H9 (cell line): ENCODE data around the gene VAV2. TPM values are rescaled to one million over a fixed set of nuclear protein-coding genes. Genes with fewer than 3 reads are reported as not detected.

Experiments
- DNase-seq: peaks from one replicate; pipeline ENCODE4 v3.0.0-alpha.2; 2017
- H2AFZ ChIP-seq: one replicate; pipeline ENCODE4 v1.6.1; 2013; ENCODE audit warnings: mild to moderate bottlenecking, low read length, control low read depth, moderate library complexity
- H2AK5ac ChIP-seq: 2 replicates; pipeline ENCODE4 v1.6.1; 2013; ENCODE audit warnings: low read length, control low read depth, mixed read lengths; ENCODE audit not compliant: insufficient read length
- H2BK120ac ChIP-seq: one replicate; pipeline ENCODE4 v1.6.1; 2013; ENCODE audit warnings: low read depth, mild to moderate bottlenecking, low read length, control low read depth, inconsistent platforms; ENCODE audit not compliant: poor library complexity, severe bottlenecking
- H2BK12ac ChIP-seq: 2 replicates; pipeline ENCODE4 v1.6.1; 2013; ENCODE audit warnings: low read length, control low read depth, mixed read lengths, low read depth; ENCODE audit not compliant: insufficient read length
- H2BK15ac ChIP-seq: 2 replicates; pipeline ENCODE4 v1.6.1; 2013; ENCODE audit warnings: low read depth, low read length, control low read depth
- H2BK20ac ChIP-seq: one replicate; pipeline ENCODE4 v1.6.1; 2013; ENCODE audit warnings: low read depth, mild to moderate bottlenecking, low read length, control low read depth, inconsistent platforms; ENCODE audit not compliant: poor library complexity, severe bottlenecking
- H2BK5ac ChIP-seq: 2 replicates; pipeline ENCODE4 v1.6.1; 2013; ENCODE audit warnings: low read length, control low read depth, mixed read lengths; ENCODE audit not compliant: insufficient read length
- H3K14ac ChIP-seq: 2 replicates; pipeline ENCODE4 v1.6.1; 2013; ENCODE audit warnings: low read length, control low read depth; ENCODE audit not compliant: insufficient read depth
- H3K18ac ChIP-seq: 2 replicates; pipeline ENCODE4 v1.6.1; 2013; ENCODE audit warnings: low read depth, mild to moderate bottlenecking, mixed read lengths, low read length, control low read depth; ENCODE audit not compliant: insufficient read length
- H3K23ac ChIP-seq: 2 replicates; pipeline ENCODE4 v1.6.1; 2013; ENCODE audit warnings: low read length, control low read depth, mixed read lengths, low read depth; ENCODE audit not compliant: insufficient read length
- H3K23me2 ChIP-seq: 2 replicates; pipeline ENCODE4 v1.6.1; 2013; ENCODE audit warnings: low read depth, mild to moderate bottlenecking, mixed read lengths, low read length, control low read depth; ENCODE audit not compliant: insufficient read length, poor library complexity, severe bottlenecking
- H3K27ac ChIP-seq: 2 replicates; pipeline ENCODE4 v1.5.1; 2013; ENCODE audit warnings: low read length, control low read depth, mixed read lengths, low read depth; ENCODE audit not compliant: insufficient read length
- H3K27me3 ChIP-seq: 2 replicates; pipeline ENCODE4 v1.6.1; 2013; ENCODE audit warnings: low read length, control low read depth, inconsistent platforms; ENCODE audit not compliant: insufficient read depth
- H3K4ac ChIP-seq: 2 replicates; pipeline ENCODE4 v1.6.1; 2013; ENCODE audit warnings: low read depth, mild to moderate bottlenecking, control low read depth, inconsistent platforms, low read length, moderate library complexity
- H3K4me1 ChIP-seq: 2 replicates; pipeline ENCODE4 v1.6.1; 2013; ENCODE audit warnings: low read length, control low read depth, inconsistent platforms; ENCODE audit not compliant: insufficient read depth
- H3K4me2 ChIP-seq: 2 replicates; pipeline ENCODE4 v1.6.1; 2013; ENCODE audit warnings: low read length, control low read depth, mixed read lengths; ENCODE audit not compliant: insufficient read length, insufficient read depth
- H3K56ac ChIP-seq: 2 replicates; pipeline ENCODE4 v1.6.1; 2013; ENCODE audit warnings: low read depth, mild to moderate bottlenecking, mixed read lengths, low read length, control low read depth; ENCODE audit not compliant: insufficient read length
- H3K79me1 ChIP-seq: 2 replicates; pipeline ENCODE4 v1.6.1; 2013; ENCODE audit warnings: low read depth, mild to moderate bottlenecking, moderate library complexity, low read length, control low read depth, inconsistent platforms; ENCODE audit not compliant: insufficient read depth, poor library complexity, severe bottlenecking
- H3K79me2 ChIP-seq: 2 replicates; pipeline ENCODE4 v1.6.1; 2013; ENCODE audit warnings: low read length, control low read depth, inconsistent platforms; ENCODE audit not compliant: insufficient read depth
- H3K9ac ChIP-seq: 2 replicates; pipeline ENCODE4 v1.6.1; 2013; ENCODE audit warnings: low read length, control low read depth, mixed read lengths; ENCODE audit not compliant: insufficient read length; ENCODE audit errors: extremely low read depth
- H3K9me3 ChIP-seq: one replicate; pipeline ENCODE4 v1.6.1; 2013; ENCODE audit warnings: low read depth, low read length, inconsistent platforms; ENCODE audit not compliant: control insufficient read depth
- H3T11ph ChIP-seq: one replicate; pipeline ENCODE4 v1.6.1; 2013; ENCODE audit warnings: mild to moderate bottlenecking, low read length, control low read depth, inconsistent platforms
- H4K20me1 ChIP-seq: one replicate; pipeline ENCODE4 v1.6.1; 2013; ENCODE audit not compliant: control insufficient read depth, insufficient read length, insufficient read depth
- H4K5ac ChIP-seq: 2 replicates; pipeline ENCODE4 v1.6.1; 2013; ENCODE audit warnings: low read depth, mild to moderate bottlenecking, mixed read lengths, low read length, control low read depth; ENCODE audit not compliant: insufficient read length
- H4K8ac ChIP-seq: replicated peaks from 2 replicates; pipeline ENCODE4 v1.6.1; 2013; ENCODE audit warnings: low read length, control low read depth, mixed read lengths, low read depth; ENCODE audit not compliant: insufficient read length
- H4K91ac ChIP-seq: 2 replicates; pipeline ENCODE4 v1.6.1; 2013; ENCODE audit warnings: low read depth, mild to moderate bottlenecking, moderate library complexity, mixed read lengths, low read length, control low read depth; ENCODE audit not compliant: insufficient read length
- H3K27ac Mint-ChIP-seq, 3 experiments: 2 replicates in 2 of 3; 3 replicates in 1 of 3; pipeline ENCODE4 v1.8.0; 2020 to 2021; ENCODE audit warnings: mixed read lengths in 3 of 3, mild to moderate bottlenecking in 1 of 3, moderate library complexity in 1 of 3
- H3K27me3 Mint-ChIP-seq: 2 replicates; pipeline ENCODE4 v1.8.0; 2021; ENCODE audit warnings: low read depth, mild to moderate bottlenecking, moderate library complexity, mixed read lengths
- H3K36me3 Mint-ChIP-seq, 3 experiments: 2 replicates in 2 of 3; 3 replicates in 1 of 3; pipeline ENCODE4 v1.8.0; 2020 to 2021; ENCODE audit warnings: low read depth in 3 of 3, mixed read lengths in 3 of 3; ENCODE audit not compliant: insufficient read depth in 1 of 3
- H3K4me1 Mint-ChIP-seq, 2 experiments: 2 replicates each; pipeline ENCODE4 v1.8.0; 2020; ENCODE audit warnings: mixed read lengths in 2 of 2
- H3K4me3 Mint-ChIP-seq, 2 experiments: 2 replicates in 1 of 2; 3 replicates in 1 of 2; pipeline ENCODE4 v1.8.0; 2020 to 2021; ENCODE audit warnings: mild to moderate bottlenecking in 2 of 2, mixed read lengths in 2 of 2, moderate library complexity in 1 of 2
- H3K9me3 Mint-ChIP-seq, 2 experiments: 2 replicates in 1 of 2; 3 replicates in 1 of 2; pipeline ENCODE4 v1.8.0; 2020; ENCODE audit warnings: mild to moderate bottlenecking in 2 of 2, mixed read lengths in 2 of 2, moderate library complexity in 1 of 2
- WGBS: extraction: QIAGEN DNeasy Blood & Tissue Kit; methylation state at CpG from one replicate; pipeline ENCODE4 v1.1.7; 2013; ENCODE audit warnings: missing lambda C conversion rate, low lambda C conversion rate, mixed read lengths; ENCODE audit not compliant: insufficient read length; ENCODE audit errors: extremely low coverage; 5-methylcytosine and 5-hydroxymethylcytosine counted together
- total RNA-seq: library from RNA; stranded (reverse); gene quantifications from 2 replicates; pipeline ENCODE4 v1.2.1, GENCODE V29; 2021
- TF ChIP-seq, protein P1 (sequence below): fragments of 200-600 bp; sonication (generic); conservative IDR thresholded peaks from 3 replicates; pipeline ENCODE4 v1.8.0; 2021; ENCODE audit warnings: antibody characterized with exemption, mild to moderate bottlenecking

The VAV2 gene
- total RNA-seq, 1 experiment from 2014 or later = 58.7 TPM

DNA sequence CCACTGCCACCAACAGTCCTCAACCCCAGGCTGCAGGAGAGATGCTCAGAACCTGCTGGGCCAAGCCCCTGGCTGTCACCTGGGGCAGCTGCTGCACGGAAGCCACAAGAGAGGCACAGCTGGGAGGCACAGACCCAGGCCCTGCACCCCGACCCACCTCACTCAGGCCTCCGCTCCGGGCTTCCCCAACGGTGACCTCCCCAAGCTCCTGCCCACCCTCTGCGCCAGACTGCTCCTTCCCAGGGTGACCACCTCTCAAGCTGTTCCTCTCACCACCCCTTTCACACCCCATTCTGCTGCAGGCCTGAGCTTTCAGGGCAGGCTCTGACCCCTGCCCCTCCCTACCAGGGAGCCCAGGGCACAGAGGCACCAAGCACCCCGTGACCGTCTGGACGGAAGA, 33.0 kb downstream of the VAV2 start:
- no peak overlapping the region for H2BK20ac ChIP-seq
- no peak overlapping the region for H2AFZ ChIP-seq
- no peak for DNase-seq
- no peak overlapping the region for H3K23ac ChIP-seq
- H3K9me3 ChIP-seq = no peaks in the 10 kb centered on the region
- Mint-ChIP-seq H3K9me3 (no peaks in the 10 kb centered on the region), H3K27ac (peak overlapping the region; percentile 90 to 97 (median 96); a peak in 5 of 7 replicates), H3K4me1 (peaks cover 69 to 71% of the 10 kb centered on the region in 2 experiments), H3K36me3 (peaks cover 0 to under 1% (median 0%) of the 10 kb centered on the region in 3 experiments; a peak in 1 of 7 replicates), H3K4me3 (no peak overlapping the region; a peak in 1 of 5 replicates), H3K27me3 (no peaks in the 10 kb centered on the region)
- no peaks in the 10 kb centered on the region for H4K20me1 ChIP-seq
- H4K5ac ChIP-seq = no peak overlapping the region
- H3K27me3 ChIP-seq = no peaks in the 10 kb centered on the region
- H3K56ac ChIP-seq = no peak overlapping the region
- H3K79me2 ChIP-seq = peaks cover 15% of the 10 kb centered on the region; the same call in 1 of the 2 replicates
- H3K27ac ChIP-seq = no peak overlapping the region
- peak overlapping the region; percentile 9 for H3K18ac ChIP-seq
- H2BK15ac ChIP-seq = no peak overlapping the region
- H3K14ac ChIP-seq = peak overlapping the region; percentile 39; the same call in 1 of the 2 replicates
- no peak overlapping the region for H2BK12ac ChIP-seq
- no peak overlapping the region for H4K91ac ChIP-seq
- no CpG with 5 or more reads among the region's 9 CpGs for WGBS
- H2BK5ac ChIP-seq = no peak overlapping the region
- no peak overlapping the region for H3K4me2 ChIP-seq
- TF ChIP-seq, protein P1, sequence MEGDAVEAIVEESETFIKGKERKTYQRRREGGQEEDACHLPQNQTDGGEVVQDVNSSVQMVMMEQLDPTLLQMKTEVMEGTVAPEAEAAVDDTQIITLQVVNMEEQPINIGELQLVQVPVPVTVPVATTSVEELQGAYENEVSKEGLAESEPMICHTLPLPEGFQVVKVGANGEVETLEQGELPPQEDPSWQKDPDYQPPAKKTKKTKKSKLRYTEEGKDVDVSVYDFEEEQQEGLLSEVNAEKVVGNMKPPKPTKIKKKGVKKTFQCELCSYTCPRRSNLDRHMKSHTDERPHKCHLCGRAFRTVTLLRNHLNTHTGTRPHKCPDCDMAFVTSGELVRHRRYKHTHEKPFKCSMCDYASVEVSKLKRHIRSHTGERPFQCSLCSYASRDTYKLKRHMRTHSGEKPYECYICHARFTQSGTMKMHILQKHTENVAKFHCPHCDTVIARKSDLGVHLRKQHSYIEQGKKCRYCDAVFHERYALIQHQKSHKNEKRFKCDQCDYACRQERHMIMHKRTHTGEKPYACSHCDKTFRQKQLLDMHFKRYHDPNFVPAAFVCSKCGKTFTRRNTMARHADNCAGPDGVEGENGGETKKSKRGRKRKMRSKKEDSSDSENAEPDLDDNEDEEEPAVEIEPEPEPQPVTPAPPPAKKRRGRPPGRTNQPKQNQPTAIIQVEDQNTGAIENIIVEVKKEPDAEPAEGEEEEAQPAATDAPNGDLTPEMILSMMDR = no peak
- H3K23me2 ChIP-seq = no peaks in the 10 kb centered on the region
- H2AK5ac ChIP-seq = no peak overlapping the region
- peak overlapping the region; percentile 8; the same call in 1 of the 2 replicates for H3K4ac ChIP-seq
- H3K79me1 ChIP-seq = peaks cover 19% of the 10 kb centered on the region
- H3K9ac ChIP-seq = no peak overlapping the region
- no peak overlapping the region for H2BK120ac ChIP-seq
- H3K4me1 ChIP-seq = peaks cover 11% of the 10 kb centered on the region; the same call in 1 of the 2 replicates
- H4K8ac ChIP-seq = no peak overlapping the region
- H3T11ph ChIP-seq = no peak overlapping the region
